ENCODE results near the gene MITF.

MITF gene

GRCh38 chr3:69986419-69986818 lies 247.2 kb downstream of the MITF start:
- in situ Hi-C loops (cut with HindIII; ENCODE audit: low sequenced_read_pairs): no loop called here

DNA sequence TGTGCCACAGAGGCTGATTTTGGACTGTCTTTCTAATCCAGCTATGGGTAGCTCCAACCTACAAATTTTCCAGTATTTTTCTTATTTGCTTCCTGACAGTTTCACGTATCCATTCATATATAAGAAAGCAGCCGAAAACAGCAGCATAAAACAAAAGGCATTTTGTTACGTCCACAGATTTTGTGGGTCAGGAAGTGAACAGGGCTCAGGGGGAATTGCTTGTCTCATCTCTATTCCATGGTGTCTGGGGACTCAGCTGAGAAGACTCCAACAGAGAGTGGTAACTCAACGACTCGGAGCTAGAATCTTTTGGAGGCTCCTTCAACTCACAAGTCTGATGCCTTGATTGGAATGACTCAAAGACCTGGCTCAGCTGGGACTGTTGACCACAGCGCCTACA lies 248.6 kb downstream of the MITF start:
- in situ Hi-C loops (cut with HindIII; ENCODE audit: low sequenced_read_pairs): no loop called here
- no peak for TF ChIP-seq CTCF (IDR thresholded peaks at IDR 0.05; ENCODE audit: low read depth, low read length, missing control alignments)
- H3K4me3 ChIP-seq (ENCODE audit: low read depth, low read length): no peak overlapping the region
- DNase-seq (ENCODE audit: low read depth): no peak

More at GRCh38 chr3:69986419-69986818, 247.2 kb downstream of the MITF start:
- TF ChIP-seq CTCF (IDR thresholded peaks at IDR 0.05; ENCODE audit: low read depth, low read length, missing control alignments): no peak
- no peak overlapping the region for H3K4me3 ChIP-seq (ENCODE audit: low read depth, low read length)
- no peak for DNase-seq (ENCODE audit: low read depth)

DNA sequence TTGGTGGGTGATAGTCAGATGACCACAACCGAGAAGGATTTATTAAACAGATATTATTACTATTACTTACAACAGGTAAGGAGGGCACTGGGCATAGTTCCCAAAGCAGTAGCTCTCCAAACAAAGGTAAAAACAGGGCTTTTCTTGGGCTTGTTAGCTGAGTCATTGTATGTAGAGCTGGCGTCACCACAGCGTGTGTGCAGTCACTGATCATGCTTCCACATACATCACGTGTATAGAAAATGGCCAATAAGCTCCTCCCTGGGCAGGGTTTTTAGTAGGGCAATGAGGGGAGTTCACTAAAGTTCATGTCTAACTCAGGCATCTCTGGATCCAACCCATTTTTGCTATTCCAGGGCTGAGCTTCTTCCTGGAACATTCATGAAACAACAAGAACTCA lies 254.5 kb downstream of the MITF start:
- H3K4me3 ChIP-seq (ENCODE audit: low read depth, low read length): no peak overlapping the region
- in situ Hi-C loops (cut with HindIII; ENCODE audit: low sequenced_read_pairs): no loop called here
- no peak for TF ChIP-seq CTCF (IDR thresholded peaks at IDR 0.05; ENCODE audit: low read depth, low read length, missing control alignments)
- no peak for DNase-seq (ENCODE audit: low read depth)

DNA sequence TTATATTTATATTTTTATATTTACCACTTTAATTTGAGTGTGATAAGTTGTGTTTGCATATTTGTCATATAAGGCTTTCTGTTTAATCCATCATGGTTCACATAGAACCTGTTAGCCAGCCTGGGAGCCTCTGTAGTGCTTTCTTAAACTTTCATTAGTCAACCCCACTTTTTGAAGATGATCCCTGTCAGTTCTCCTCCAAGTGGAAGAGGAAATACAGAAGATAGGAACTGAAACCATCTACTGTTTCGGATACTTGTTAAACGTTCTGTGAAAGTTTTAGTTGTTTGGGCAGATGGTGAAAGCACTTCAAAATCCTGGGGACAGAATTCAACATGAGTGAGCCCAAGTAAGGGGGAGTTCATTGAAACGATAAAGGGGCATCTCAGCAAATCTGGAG lies 255.7 kb downstream of the MITF start:
- no peak for TF ChIP-seq CTCF (IDR thresholded peaks at IDR 0.05; ENCODE audit: low read depth, low read length, missing control alignments)
- no peak overlapping the region for H3K4me3 ChIP-seq (ENCODE audit: low read depth, low read length)
- no peak for DNase-seq (ENCODE audit: low read depth)
- in situ Hi-C loops (cut with HindIII; ENCODE audit: low sequenced_read_pairs): no loop called here

DNA sequence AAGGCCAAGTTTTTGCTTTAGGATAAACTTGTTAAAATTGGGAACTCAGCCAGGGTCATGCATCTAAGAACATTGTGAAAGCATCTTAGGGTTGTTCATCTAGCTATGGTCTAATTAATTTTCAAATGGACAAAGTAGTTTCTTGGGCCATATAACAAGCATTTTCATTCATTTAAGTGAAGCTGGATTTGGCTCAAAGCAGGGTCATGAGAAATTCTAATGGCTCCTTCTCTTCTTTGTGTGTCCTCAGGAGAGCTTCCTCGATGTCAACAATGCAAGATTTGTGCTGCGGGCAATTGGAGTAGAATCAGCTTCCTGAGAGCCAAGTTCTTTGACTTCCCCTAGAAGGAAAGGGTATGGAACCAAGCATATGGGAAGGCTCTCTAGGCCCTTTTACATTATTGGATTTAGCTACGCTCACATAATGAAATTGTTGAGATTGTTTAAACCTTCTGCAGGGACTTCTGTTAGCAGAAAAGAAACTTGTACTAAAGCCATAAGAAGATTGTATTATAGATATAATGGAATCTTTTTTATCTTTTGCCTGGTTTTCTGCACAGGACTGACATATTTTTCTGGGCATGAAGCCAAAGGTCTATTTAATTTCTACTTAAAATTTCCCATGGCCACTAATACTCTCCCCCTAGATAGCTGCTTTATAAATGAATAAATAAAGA lies 258.5 kb downstream of the MITF start:
- no peak for TF ChIP-seq CTCF (IDR thresholded peaks at IDR 0.05; ENCODE audit: low read depth, low read length, missing control alignments)
- in situ Hi-C loops (cut with HindIII; ENCODE audit: low sequenced_read_pairs): no loop called here
- DNase-seq (ENCODE audit: low read depth): no peak
- no peak overlapping the region for H3K4me3 ChIP-seq (ENCODE audit: low read depth, low read length)

GRCh38 chr3:69998759-69999139 lies 259.5 kb downstream of the MITF start:
- H3K4me3 ChIP-seq (ENCODE audit: low read depth, low read length): no peak overlapping the region
- no peak for TF ChIP-seq CTCF (IDR thresholded peaks at IDR 0.05; ENCODE audit: low read depth, low read length, missing control alignments)
- in situ Hi-C loops (cut with HindIII; ENCODE audit: low sequenced_read_pairs): no loop called here
- DNase-seq (ENCODE audit: low read depth): no peak
